HEK293T (cell line): ENCODE data around the gene C1orf116.

Experiments used
- ARNT ChIP-seq: fragments of 450-650 bp; IDR thresholded peaks from 2 replicates; pipeline ENCODE4 v1.6.1; 2017; ENCODE audit warnings: mild to moderate bottlenecking
- BHLHE40 ChIP-seq: fragments of 450-650 bp; IDR thresholded peaks from 2 replicates; pipeline ENCODE4 v1.6.1; 2016; ENCODE audit warnings: mild to moderate bottlenecking, moderate library complexity, borderline replicate concordance
- ELF4 ChIP-seq: fragments of 450-650 bp; IDR thresholded peaks from 2 replicates; pipeline ENCODE4 v1.6.1; 2017; ENCODE audit warnings: antibody characterized with exemption
- FOXA1 ChIP-seq: fragments of 450-650 bp; IDR thresholded peaks from 2 replicates; pipeline ENCODE4 v1.6.1; 2016; ENCODE audit warnings: mild to moderate bottlenecking
- FOXK2 ChIP-seq: fragments of 450-650 bp; IDR thresholded peaks from 2 replicates; pipeline ENCODE4 v1.6.1; 2016; ENCODE audit warnings: mild to moderate bottlenecking
- FOXM1 ChIP-seq: fragments of 450-650 bp; IDR thresholded peaks from 2 replicates; pipeline ENCODE4 v1.6.1; 2017; ENCODE audit warnings: mild to moderate bottlenecking, borderline replicate concordance
- HDGF ChIP-seq: fragments of 450-650 bp; IDR thresholded peaks from 2 replicates; pipeline ENCODE4 v1.6.1; 2017; ENCODE audit warnings: antibody characterized with exemption, borderline replicate concordance
- L3MBTL2 ChIP-seq: fragments of 450-650 bp; conservative IDR thresholded peaks from 2 replicates; pipeline ENCODE4 v1.6.1; 2016; ENCODE audit warnings: mild to moderate bottlenecking
- NFRKB ChIP-seq: fragments of 450-650 bp; IDR thresholded peaks from 2 replicates; pipeline ENCODE4 v1.6.1; 2016; ENCODE audit warnings: mild to moderate bottlenecking, moderate library complexity
- SP1 ChIP-seq: fragments of 450-650 bp; IDR thresholded peaks from 2 replicates; pipeline ENCODE4 v1.6.1; 2017
- SUZ12 ChIP-seq: fragments of 450-650 bp; IDR thresholded peaks from 2 replicates; pipeline ENCODE4 v1.6.1; 2016; ENCODE audit warnings: mild to moderate bottlenecking
- TARDBP ChIP-seq: fragments of 450-650 bp; IDR thresholded peaks from 2 replicates; pipeline ENCODE4 v1.6.1; 2016
- TF ChIP-seq, protein P1 (sequence below): fragments of 450-650 bp; IDR thresholded peaks from 2 replicates; pipeline ENCODE4 v1.6.1; 2016

GRCh38 chr1:207031632-207032264, 808 bp downstream of the C1orf116 start:
- TF ChIP-seq TARDBP = no peak
- no peak for TF ChIP-seq ELF4
- TF ChIP-seq, protein P1, sequence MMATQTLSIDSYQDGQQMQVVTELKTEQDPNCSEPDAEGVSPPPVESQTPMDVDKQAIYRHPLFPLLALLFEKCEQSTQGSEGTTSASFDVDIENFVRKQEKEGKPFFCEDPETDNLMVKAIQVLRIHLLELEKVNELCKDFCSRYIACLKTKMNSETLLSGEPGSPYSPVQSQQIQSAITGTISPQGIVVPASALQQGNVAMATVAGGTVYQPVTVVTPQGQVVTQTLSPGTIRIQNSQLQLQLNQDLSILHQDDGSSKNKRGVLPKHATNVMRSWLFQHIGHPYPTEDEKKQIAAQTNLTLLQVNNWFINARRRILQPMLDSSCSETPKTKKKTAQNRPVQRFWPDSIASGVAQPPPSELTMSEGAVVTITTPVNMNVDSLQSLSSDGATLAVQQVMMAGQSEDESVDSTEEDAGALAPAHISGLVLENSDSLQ = no peak
- no peak for TF ChIP-seq HDGF
- TF ChIP-seq SP1 = no peak
- no peak for TF ChIP-seq L3MBTL2
- no peak for TF ChIP-seq NFRKB
- no peak for TF ChIP-seq SUZ12
- TF ChIP-seq BHLHE40 = no peak
- no peak for TF ChIP-seq FOXA1
- no peak for TF ChIP-seq FOXK2
- no peak for TF ChIP-seq ARNT
- TF ChIP-seq FOXM1 = no peak
